Measurements from ENCODE around the gene ERF.

ERF gene

GRCh38 chr19:42287017-42287826 lies 32.3 kb upstream of the ERF start:
- no peak for DNase-seq

- DNase-seq = peak in 2 of 4 experiments; percentile 35 to 48
Measured at GRCh38 chr19:42286349-42287016, 31.6 kb upstream of the ERF start.

- DNase-seq = no peak
Measured at GRCh38 chr19:42285988-42286348, 31.0 kb upstream of the ERF start.

GRCh38 chr19:42285541-42285941 lies 30.6 kb upstream of the ERF start:
- peak in 3 of 4 experiments; percentile 42 to 54 (median 51) for DNase-seq

GRCh38 chr19:42284591-42285341 lies 29.8 kb upstream of the ERF start:
- DNase-seq = no peak

- DNase-seq = peak; percentile 85 to 96 (median 90)
Measured at GRCh38 chr19:42284066-42284501, 29.2 kb upstream of the ERF start.

- peak; percentile 96 to 99 (median 98) for DNase-seq
Measured at GRCh38 chr19:42283188-42284065, 28.5 kb upstream of the ERF start.

GRCh38 chr19:42282819-42283187 lies 27.9 kb upstream of the ERF start:
- DNase-seq = no peak

- DNase-seq = no peak
Measured at GRCh38 chr19:42281827-42282762, 27.2 kb upstream of the ERF start.

GRCh38 chr19:42281146-42281826 lies 26.4 kb upstream of the ERF start:
- DNase-seq = peak in 2 of 4 experiments; percentile 36 to 49

- peak in 1 of 4 experiments; percentile 57 for DNase-seq
Measured at GRCh38 chr19:42280815-42281145, 25.9 kb upstream of the ERF start.

- peak; percentile 77 to 89 (median 86) for DNase-seq
Measured at GRCh38 chr19:42279902-42280814, 25.2 kb upstream of the ERF start.

- no peak for DNase-seq
Measured at GRCh38 chr19:42279155-42279901, 24.4 kb upstream of the ERF start.

- no peak for DNase-seq
Measured at GRCh38 chr19:42278452-42279154, 23.7 kb upstream of the ERF start.

GRCh38 chr19:42277821-42278451 lies 23.0 kb upstream of the ERF start:
- DNase-seq = no peak

GRCh38 chr19:42276821-42277220 lies 21.9 kb upstream of the ERF start:
- no peak for DNase-seq

GRCh38 chr19:42276284-42276683 lies 21.4 kb upstream of the ERF start:
- DNase-seq = peak; percentile 34 to 64 (median 56)

- DNase-seq = no peak
Measured at GRCh38 chr19:42275517-42275916, 20.6 kb upstream of the ERF start.
